ENCODE measurements around the gene KIF13A. TPM values are rescaled to one million over a fixed set of nuclear protein-coding genes. Genes with fewer than 3 reads are reported as not detected.

The KIF13A gene
- total and polyA plus RNA-seq, 9 of the 15 experiments (the other 6 are each of a cell fraction or from before 2014, with no cell fraction given): 3.6 to 44.3 (median 29.7) TPM

GRCh38 chr6:17870300-17871188 lies 116.9 kb downstream of the KIF13A start (continued):
- TF ChIP-seq, protein P1, sequence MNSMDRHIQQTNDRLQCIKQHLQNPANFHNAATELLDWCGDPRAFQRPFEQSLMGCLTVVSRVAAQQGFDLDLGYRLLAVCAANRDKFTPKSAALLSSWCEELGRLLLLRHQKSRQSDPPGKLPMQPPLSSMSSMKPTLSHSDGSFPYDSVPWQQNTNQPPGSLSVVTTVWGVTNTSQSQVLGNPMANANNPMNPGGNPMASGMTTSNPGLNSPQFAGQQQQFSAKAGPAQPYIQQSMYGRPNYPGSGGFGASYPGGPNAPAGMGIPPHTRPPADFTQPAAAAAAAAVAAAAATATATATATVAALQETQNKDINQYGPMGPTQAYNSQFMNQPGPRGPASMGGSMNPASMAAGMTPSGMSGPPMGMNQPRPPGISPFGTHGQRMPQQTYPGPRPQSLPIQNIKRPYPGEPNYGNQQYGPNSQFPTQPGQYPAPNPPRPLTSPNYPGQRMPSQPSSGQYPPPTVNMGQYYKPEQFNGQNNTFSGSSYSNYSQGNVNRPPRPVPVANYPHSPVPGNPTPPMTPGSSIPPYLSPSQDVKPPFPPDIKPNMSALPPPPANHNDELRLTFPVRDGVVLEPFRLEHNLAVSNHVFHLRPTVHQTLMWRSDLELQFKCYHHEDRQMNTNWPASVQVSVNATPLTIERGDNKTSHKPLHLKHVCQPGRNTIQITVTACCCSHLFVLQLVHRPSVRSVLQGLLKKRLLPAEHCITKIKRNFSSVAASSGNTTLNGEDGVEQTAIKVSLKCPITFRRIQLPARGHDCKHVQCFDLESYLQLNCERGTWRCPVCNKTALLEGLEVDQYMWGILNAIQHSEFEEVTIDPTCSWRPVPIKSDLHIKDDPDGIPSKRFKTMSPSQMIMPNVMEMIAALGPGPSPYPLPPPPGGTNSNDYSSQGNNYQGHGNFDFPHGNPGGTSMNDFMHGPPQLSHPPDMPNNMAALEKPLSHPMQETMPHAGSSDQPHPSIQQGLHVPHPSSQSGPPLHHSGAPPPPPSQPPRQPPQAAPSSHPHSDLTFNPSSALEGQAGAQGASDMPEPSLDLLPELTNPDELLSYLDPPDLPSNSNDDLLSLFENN (IDR thresholded peaks at IDR 0.05; ENCODE audit: low read depth in 2 of 2, low read length in 2 of 2): no peak
- TF ChIP-seq ZNF384 (IDR thresholded peaks at IDR 0.05; ENCODE audit: low read depth, low read length) (peak; percentile 68), GABPB1 (CRISPR knock-in tag; IDR thresholded peaks at IDR 0.05) (no peak), SRSF1 (IDR thresholded peaks at IDR 0.05; ENCODE audit: low read depth, low read length) (no peak), CEBPB (tag; IDR thresholded peaks at IDR 0.05) (peak; percentile 20; the same call in 1 of the 2 replicates), YY1 (IDR thresholded peaks at IDR 0.05; ENCODE audit: borderline replicate concordance in 1 of 3, control insufficient read depth in 1 of 3, extremely low read depth in 1 of 3, insufficient read depth in 3 of 3, insufficient read length in 1 of 3, insufficient replicate concordance in 2 of 3, low read depth in 1 of 3, low read length in 2 of 3) (no peak), LEF1 (IDR thresholded peaks at IDR 0.05) (0 out of 2 replicates have a peak, but pooled peaks have one; percentile 19), RBM25 (IDR thresholded peaks at IDR 0.05; ENCODE audit: low read depth, low read length, severe bottlenecking) (no peak), MAFG (tag; conservative IDR thresholded peaks at IDR 0.05) (no peak), CBFA2T3 (IDR thresholded peaks at IDR 0.05) (peak; percentile 73)
- TF ChIP-seq, protein P2, sequence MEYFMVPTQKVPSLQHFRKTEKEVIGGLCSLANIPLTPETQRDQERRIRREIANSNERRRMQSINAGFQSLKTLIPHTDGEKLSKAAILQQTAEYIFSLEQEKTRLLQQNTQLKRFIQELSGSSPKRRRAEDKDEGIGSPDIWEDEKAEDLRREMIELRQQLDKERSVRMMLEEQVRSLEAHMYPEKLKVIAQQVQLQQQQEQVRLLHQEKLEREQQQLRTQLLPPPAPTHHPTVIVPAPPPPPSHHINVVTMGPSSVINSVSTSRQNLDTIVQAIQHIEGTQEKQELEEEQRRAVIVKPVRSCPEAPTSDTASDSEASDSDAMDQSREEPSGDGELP (CRISPR knock-in tag; IDR thresholded peaks at IDR 0.05; ENCODE audit: borderline replicate concordance): no peak
- TF ChIP-seq, protein P3, sequence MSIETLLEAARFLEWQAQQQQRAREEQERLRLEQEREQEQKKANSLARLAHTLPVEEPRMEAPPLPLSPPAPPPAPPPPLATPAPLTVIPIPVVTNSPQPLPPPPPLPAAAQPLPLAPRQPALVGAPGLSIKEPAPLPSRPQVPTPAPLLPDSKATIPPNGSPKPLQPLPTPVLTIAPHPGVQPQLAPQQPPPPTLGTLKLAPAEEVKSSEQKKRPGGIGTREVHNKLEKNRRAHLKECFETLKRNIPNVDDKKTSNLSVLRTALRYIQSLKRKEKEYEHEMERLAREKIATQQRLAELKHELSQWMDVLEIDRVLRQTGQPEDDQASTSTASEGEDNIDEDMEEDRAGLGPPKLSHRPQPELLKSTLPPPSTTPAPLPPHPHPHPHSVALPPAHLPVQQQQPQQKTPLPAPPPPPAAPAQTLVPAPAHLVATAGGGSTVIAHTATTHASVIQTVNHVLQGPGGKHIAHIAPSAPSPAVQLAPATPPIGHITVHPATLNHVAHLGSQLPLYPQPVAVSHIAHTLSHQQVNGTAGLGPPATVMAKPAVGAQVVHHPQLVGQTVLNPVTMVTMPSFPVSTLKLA (conservative IDR thresholded peaks at IDR 0.05): peak; percentile 34 to 47; a peak in 2 of 4 replicates
- TF ChIP-seq, protein P4, sequence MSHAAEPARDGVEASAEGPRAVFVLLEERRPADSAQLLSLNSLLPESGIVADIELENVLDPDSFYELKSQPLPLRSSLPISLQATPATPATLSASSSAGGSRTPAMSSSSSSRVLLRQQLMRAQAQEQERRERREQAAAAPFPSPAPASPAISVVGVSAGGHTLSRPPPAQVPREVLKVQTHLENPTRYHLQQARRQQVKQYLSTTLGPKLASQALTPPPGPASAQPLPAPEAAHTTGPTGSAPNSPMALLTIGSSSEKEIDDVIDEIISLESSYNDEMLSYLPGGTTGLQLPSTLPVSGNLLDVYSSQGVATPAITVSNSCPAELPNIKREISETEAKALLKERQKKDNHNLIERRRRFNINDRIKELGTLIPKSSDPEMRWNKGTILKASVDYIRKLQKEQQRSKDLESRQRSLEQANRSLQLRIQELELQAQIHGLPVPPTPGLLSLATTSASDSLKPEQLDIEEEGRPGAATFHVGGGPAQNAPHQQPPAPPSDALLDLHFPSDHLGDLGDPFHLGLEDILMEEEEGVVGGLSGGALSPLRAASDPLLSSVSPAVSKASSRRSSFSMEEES (CRISPR knock-in tag; IDR thresholded peaks at IDR 0.05): no peak
